Transverse colon (tissue), 4 donors: ENCODE measurements around the gene UBE2R2. TPM values are rescaled to one million over a fixed set of nuclear protein-coding genes. Genes with fewer than 3 reads are reported as not detected.

Source experiments
- DNase-seq: peaks from one replicate; pipeline ENCODE4 v3.0.0-alpha.2; 2019
- H3K27ac ChIP-seq, 4 donors: fragments of 200-600 bp; sonication (generic); 2 replicates each; pipeline ENCODE4 v1.5.1; 2016 to 2018; ENCODE audit warnings: inconsistent platforms in 4 of 4
- H3K27me3 ChIP-seq: fragments of 200-600 bp; sonication (generic); 2 replicates; pipeline ENCODE4 v1.5.1; 2017; ENCODE audit warnings: inconsistent platforms
- H3K36me3 ChIP-seq, 4 donors: fragments of 200-600 bp; sonication (generic); 2 replicates each; pipeline ENCODE4 v1.5.1; 2017 to 2019; ENCODE audit warnings: inconsistent platforms in 4 of 4
- H3K4me1 ChIP-seq, 4 donors: fragments of 200-600 bp; sonication (generic); 2 replicates each; pipeline ENCODE4 v1.5.1; 2017 to 2020; ENCODE audit warnings: inconsistent platforms in 4 of 4
- H3K4me3 ChIP-seq, 4 donors: fragments of 200-600 bp; sonication (generic); 1 replicate in 1 of 4; 2 replicates in 3 of 4; pipeline versions ENCODE4 v1.5.1 to v1.6.1; 2017 to 2019; ENCODE audit warnings: inconsistent platforms in 4 of 4
- H3K9me3 ChIP-seq, 2 donors: fragments of 200-600 bp; sonication (generic); 2 replicates each; pipeline ENCODE4 v1.5.1; 2017 to 2019; ENCODE audit warnings: inconsistent platforms in 2 of 2
- CTCF ChIP-seq, 5 experiments: fragments of 200-600 bp in 3 of 5; fragments of 450-650 bp in 2 of 5; sonication (generic) in 3 of 5; IDR thresholded peaks; 1 replicate in 2 of 5; 2 replicates in 3 of 5; pipeline ENCODE4 v1.5.1; 2016 to 2017; ENCODE audit warnings: antibody characterized with exemption in 5 of 5, inconsistent platforms in 3 of 5, mild to moderate bottlenecking in 2 of 5, moderate library complexity in 1 of 5
- EP300 ChIP-seq: sonication (generic); formaldehyde crosslinking; IDR thresholded peaks from one replicate; pipeline ENCODE4 v1.6.1; 2017; ENCODE audit warnings: antibody characterized with exemption, low read depth
- POLR2A ChIP-seq: fragments of 450-650 bp; IDR thresholded peaks from one replicate; pipeline ENCODE4 v1.6.1; 2016; ENCODE audit warnings: antibody characterized with exemption, mild to moderate bottlenecking, moderate library complexity
- POLR2AphosphoS5 ChIP-seq, 3 donors: sonication (generic); formaldehyde crosslinking; IDR thresholded peaks; one replicate each; pipeline ENCODE4 v1.6.1; 2016; ENCODE audit warnings: antibody characterized with exemption in 3 of 3
- WGBS, 2 donors: methylation state at CpG; one replicate each; pipeline ENCODE4 v1.1.5; 2018; ENCODE audit warnings: low coverage in 1 of 2; 5-methylcytosine and 5-hydroxymethylcytosine counted together
- in situ Hi-C, 4 donors: fragments of 200-750 bp; cut with MboI; loops; one replicate each; pipeline versions ENCODE4 v1.15.0 to v1.15.1; 2017; ENCODE audit warnings: low sequenced_read_pairs in 3 of 4, low pct_ligation_motif_present in 1 of 4, low pct_unique_long_range_greater_than_20kb in 1 of 4
- intact Hi-C: fragments of 100-400 bp; cut with DNase I; formaldehyde crosslinking; loops from one replicate; pipeline ENCODE4 v1.15.1; 2023; ENCODE audit warnings: low total_unique reads
- total RNA-seq, 4 donors: library from RNA; depleted of rRNA; stranded (reverse); fragments of >200 nt; gene quantifications; one replicate each; pipeline ENCODE4 v1.1.0, GENCODE V29; 2016

UBE2R2 gene
- total RNA-seq, 4 donors from 2014 or later, result 13.9 to 30.8 (median 22.9) TPM

GRCh38 chr9:33778700-33779351 lies 38.1 kb upstream of the UBE2R2 start:
- Histone ChIP-seq H3K27ac (no peak overlapping the region), H3K27me3 (no peaks in the 10 kb centered on the region), H3K9me3 (no peaks in the 10 kb centered on the region), H3K4me1 (peaks cover 0 to 20% (median 1%) of the 10 kb centered on the region in 4 donors), H3K36me3 (no peaks in the 10 kb centered on the region), H3K4me3 (no peak overlapping the region)
- intact Hi-C loops (no loop called here), in situ Hi-C loops (no loop called here)
- WGBS, 2 donors, result 18 to 20% methylated on average over 4 to 6 of the region's 6 CpGs
- peak; percentile 67 to 79 (median 75) for TF ChIP-seq CTCF (IDR thresholded peaks at IDR 0.05)
- no peak for TF ChIP-seq POLR2A
- no peak for TF ChIP-seq POLR2AphosphoS5 (IDR thresholded peaks at IDR 0.05)
- TF ChIP-seq EP300, result no peak
- DNase-seq, result peak; percentile 44

- no peak overlapping the region for H3K27ac ChIP-seq
Measured at GRCh38 chr9:33780276-33780675, 36.7 kb upstream of the UBE2R2 start.

GRCh38 chr9:33781736-33782135 lies 35.2 kb upstream of the UBE2R2 start:
- DNase-seq, result no peak
- in situ Hi-C loops (no loop called here), intact Hi-C loops (no loop called here)
- Histone ChIP-seq H3K27me3 (no peaks in the 10 kb centered on the region), H3K4me3 (no peak overlapping the region), H3K9me3 (no peaks in the 10 kb centered on the region), H3K4me1 (peaks cover 0 to 9% (median 0%) of the 10 kb centered on the region in 4 donors), H3K27ac (no peak overlapping the region), H3K36me3 (no peaks in the 10 kb centered on the region)
- TF ChIP-seq POLR2AphosphoS5 (IDR thresholded peaks at IDR 0.05), result no peak
- TF ChIP-seq EP300, result no peak
- TF ChIP-seq POLR2A, result no peak
- TF ChIP-seq CTCF (IDR thresholded peaks at IDR 0.05), result no peak
- WGBS, 2 donors, result 94% methylated on average over 1 of the region's 1 CpG; no CpG with 5 or more reads in 1 of the 2 donors

More at GRCh38 chr9:33780276-33780675, 36.7 kb upstream of the UBE2R2 start:
- no peak for DNase-seq
- Histone ChIP-seq H3K27me3 (no peaks in the 10 kb centered on the region), H3K36me3 (no peaks in the 10 kb centered on the region), H3K4me3 (no peak overlapping the region), H3K9me3 (no peaks in the 10 kb centered on the region), H3K4me1 (peaks cover 0 to 9% (median 0%) of the 10 kb centered on the region in 4 donors)
- intact Hi-C loops, result no loop called here
- no peak for TF ChIP-seq POLR2AphosphoS5 (IDR thresholded peaks at IDR 0.05)
- TF ChIP-seq CTCF (IDR thresholded peaks at IDR 0.05), result no peak
- TF ChIP-seq EP300, result no peak
- no peak for TF ChIP-seq POLR2A
- in situ Hi-C loops, result no loop called here

GRCh38 chr9:33782395-33783152 lies 34.4 kb upstream of the UBE2R2 start:
- Histone ChIP-seq H3K27ac (no peak overlapping the region), H3K36me3 (no peaks in the 10 kb centered on the region), H3K9me3 (no peaks in the 10 kb centered on the region), H3K4me1 (peaks cover 0 to 9% (median 0%) of the 10 kb centered on the region in 4 donors), H3K4me3 (no peak overlapping the region), H3K27me3 (no peaks in the 10 kb centered on the region)
- no peak for TF ChIP-seq CTCF (IDR thresholded peaks at IDR 0.05)
- TF ChIP-seq POLR2A, result no peak
- TF ChIP-seq POLR2AphosphoS5 (IDR thresholded peaks at IDR 0.05), result no peak
- no peak for DNase-seq
- intact Hi-C loops, result no loop called here
- in situ Hi-C loops, result no loop called here
- WGBS, 2 donors, result 48 to 53% methylated on average over 4 of the region's 4 CpGs
